ENCODE data around the gene CLCA4. TPM values are rescaled to one million over a fixed set of nuclear protein-coding genes. Genes with fewer than 3 reads are reported as not detected.

Gene CLCA4
- total RNA-seq, 2 donors from 2014 or later: not detected

DNA sequence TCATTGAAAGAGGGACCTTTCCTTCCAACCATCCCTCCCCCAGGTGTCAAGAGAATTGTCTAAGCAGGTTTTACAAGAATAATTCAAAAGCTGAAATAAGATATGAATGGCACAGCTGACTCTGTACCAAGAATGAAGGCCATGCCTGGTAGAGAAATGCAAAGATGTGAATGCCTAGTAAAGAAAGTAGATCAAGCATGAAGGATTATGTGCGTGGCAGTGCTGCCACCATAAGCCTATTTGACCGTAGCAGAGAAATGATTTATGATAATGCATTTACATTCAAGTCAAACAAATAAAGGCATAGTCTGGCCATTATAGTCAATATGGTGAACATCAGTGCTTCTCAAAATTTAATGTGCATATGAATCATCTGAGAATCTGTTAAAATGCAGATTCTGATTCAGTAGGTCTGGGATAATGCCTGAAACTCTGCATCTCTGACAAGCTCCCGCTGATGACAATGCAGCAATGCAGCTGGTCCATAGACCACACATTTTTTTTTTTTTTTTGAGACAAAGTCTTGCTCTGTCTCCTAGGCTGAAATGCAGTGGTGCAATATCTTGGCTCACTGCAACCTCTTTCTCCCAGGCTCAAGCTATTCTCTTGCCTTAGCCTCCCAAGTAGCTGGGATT lies 16.6 kb upstream of the CLCA4 start:
- TF ChIP-seq, protein P1, sequence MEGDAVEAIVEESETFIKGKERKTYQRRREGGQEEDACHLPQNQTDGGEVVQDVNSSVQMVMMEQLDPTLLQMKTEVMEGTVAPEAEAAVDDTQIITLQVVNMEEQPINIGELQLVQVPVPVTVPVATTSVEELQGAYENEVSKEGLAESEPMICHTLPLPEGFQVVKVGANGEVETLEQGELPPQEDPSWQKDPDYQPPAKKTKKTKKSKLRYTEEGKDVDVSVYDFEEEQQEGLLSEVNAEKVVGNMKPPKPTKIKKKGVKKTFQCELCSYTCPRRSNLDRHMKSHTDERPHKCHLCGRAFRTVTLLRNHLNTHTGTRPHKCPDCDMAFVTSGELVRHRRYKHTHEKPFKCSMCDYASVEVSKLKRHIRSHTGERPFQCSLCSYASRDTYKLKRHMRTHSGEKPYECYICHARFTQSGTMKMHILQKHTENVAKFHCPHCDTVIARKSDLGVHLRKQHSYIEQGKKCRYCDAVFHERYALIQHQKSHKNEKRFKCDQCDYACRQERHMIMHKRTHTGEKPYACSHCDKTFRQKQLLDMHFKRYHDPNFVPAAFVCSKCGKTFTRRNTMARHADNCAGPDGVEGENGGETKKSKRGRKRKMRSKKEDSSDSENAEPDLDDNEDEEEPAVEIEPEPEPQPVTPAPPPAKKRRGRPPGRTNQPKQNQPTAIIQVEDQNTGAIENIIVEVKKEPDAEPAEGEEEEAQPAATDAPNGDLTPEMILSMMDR (IDR thresholded peaks at IDR 0.05): no peak
- Histone ChIP-seq H3K27me3 (replicated peaks; ENCODE audit: insufficient read depth) (no peaks in the 10 kb centered on the region), H3K9me3 (no peaks in the 10 kb centered on the region), H3K36me3 (no peaks in the 10 kb centered on the region), H3K4me1 (ENCODE audit: control insufficient read depth in 1 of 2, low read depth in 2 of 2) (no peaks in the 10 kb centered on the region), H3K4me3 (no peak overlapping the region), H3K27ac (no peak overlapping the region)
- DNase-seq (ENCODE audit: low spot score): no peak
- ATAC-seq (ENCODE audit: insufficient number of reproducible peaks, low FRiP score, low read depth): no peak

DNA sequence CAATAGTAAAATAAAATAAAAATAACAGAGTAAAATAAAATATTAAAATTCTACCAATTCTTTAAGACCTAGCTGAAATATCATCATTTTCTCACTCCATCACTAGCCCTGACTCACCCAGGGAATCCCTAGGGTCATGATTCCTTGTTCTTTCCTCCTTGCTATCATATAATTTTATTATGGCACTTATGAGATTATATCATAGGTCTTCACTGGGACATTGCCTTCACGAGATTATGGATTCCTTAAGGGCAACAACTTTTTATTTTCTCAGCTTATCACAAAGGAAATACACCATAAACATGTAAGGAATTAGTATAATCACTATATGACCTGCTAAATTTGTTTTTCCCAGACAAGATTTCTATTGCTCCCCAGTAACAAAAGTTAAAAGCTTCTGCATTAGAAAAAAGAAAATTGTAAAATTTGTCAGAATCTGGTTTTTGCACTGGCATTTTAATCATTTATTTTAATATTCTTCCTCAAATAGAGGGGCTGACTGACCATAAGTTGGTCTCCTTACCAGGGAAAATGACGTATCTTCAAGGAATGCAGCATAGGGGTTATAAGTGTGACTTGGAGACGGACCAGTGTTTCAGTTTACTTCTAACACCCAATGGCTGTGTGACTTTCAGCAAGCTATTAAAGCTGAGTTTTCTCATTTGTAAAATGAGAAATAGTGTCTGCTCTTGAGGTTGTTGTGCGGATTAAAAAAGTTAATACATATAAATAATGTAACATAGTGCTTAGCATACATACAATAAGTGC lies 8.8 kb upstream of the CLCA4 start:
- Histone ChIP-seq H3K4me1 (ENCODE audit: control insufficient read depth in 1 of 2, low read depth in 2 of 2) (no peaks in the 10 kb centered on the region), H3K9me3 (no peaks in the 10 kb centered on the region), H3K4me3 (no peak overlapping the region), H3K36me3 (no peaks in the 10 kb centered on the region), H3K27ac (no peak overlapping the region), H3K27me3 (replicated peaks; ENCODE audit: insufficient read depth) (no peaks in the 10 kb centered on the region)
- no peak for ATAC-seq (ENCODE audit: insufficient number of reproducible peaks, low FRiP score, low read depth)
- TF ChIP-seq, protein P1 (IDR thresholded peaks at IDR 0.05): no peak
- DNase-seq (ENCODE audit: low spot score): no peak

DNA sequence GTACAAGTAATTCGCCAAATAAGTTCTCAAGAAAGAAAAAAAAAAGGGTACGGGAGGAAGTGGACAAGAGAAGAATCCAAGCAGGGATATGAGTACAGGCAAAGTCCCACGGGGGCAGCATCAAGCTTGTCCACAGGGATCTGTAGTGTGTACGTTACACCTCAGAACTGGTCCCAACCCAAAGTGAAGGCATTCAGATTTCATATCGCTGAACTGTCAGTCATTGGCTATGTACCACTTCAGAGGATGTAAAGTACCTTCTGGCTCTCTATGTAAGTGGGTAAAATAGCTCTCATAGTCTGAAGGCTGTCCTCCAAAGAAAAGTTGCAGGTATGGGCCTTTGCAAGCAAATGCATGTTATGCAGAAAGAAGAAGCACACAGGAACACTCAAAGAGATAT lies 8.1 kb upstream of the CLCA4 start:
- TF ChIP-seq, protein P1 (IDR thresholded peaks at IDR 0.05): no peak
- Histone ChIP-seq H3K27ac (no peak overlapping the region), H3K4me1 (ENCODE audit: control insufficient read depth in 1 of 2, low read depth in 2 of 2) (no peaks in the 10 kb centered on the region), H3K27me3 (replicated peaks; ENCODE audit: insufficient read depth) (no peaks in the 10 kb centered on the region), H3K4me3 (no peak overlapping the region), H3K36me3 (no peaks in the 10 kb centered on the region), H3K9me3 (no peaks in the 10 kb centered on the region)
- no peak for DNase-seq (ENCODE audit: low spot score)
- no peak for ATAC-seq (ENCODE audit: insufficient number of reproducible peaks, low FRiP score, low read depth)

DNA sequence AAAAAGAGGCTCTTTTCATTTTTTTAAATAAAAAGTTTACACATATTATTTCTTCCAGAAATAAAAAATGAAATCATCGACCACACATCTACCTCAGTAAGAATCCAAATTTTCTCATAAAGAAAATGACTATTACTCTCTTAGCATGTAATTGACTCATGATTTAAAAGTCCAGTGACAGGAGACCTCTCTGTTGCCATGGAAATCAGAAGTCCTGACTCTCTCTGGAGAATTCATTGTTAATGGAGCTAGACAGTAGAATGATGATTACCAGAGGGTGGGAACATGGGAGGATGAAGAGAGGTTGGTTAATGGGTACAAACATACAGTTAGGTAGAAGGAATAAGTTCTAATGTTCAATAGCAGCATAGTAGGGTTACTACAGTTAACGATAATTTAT lies 5.0 kb upstream of the CLCA4 start:
- no peaks in the 10 kb centered on the region for H3K36me3 ChIP-seq
- TF ChIP-seq, protein P1 (IDR thresholded peaks at IDR 0.05): no peak
- ATAC-seq (ENCODE audit: insufficient number of reproducible peaks, low FRiP score, low read depth): no peak
- DNase-seq (ENCODE audit: low spot score): no peak
- no peak overlapping the region for H3K27ac ChIP-seq
- no peak overlapping the region for H3K4me3 ChIP-seq
- H3K9me3 ChIP-seq: no peaks in the 10 kb centered on the region
- H3K27me3 ChIP-seq (replicated peaks; ENCODE audit: insufficient read depth): no peaks in the 10 kb centered on the region
- H3K4me1 ChIP-seq (ENCODE audit: control insufficient read depth in 1 of 2, low read depth in 2 of 2): no peaks in the 10 kb centered on the region

DNA sequence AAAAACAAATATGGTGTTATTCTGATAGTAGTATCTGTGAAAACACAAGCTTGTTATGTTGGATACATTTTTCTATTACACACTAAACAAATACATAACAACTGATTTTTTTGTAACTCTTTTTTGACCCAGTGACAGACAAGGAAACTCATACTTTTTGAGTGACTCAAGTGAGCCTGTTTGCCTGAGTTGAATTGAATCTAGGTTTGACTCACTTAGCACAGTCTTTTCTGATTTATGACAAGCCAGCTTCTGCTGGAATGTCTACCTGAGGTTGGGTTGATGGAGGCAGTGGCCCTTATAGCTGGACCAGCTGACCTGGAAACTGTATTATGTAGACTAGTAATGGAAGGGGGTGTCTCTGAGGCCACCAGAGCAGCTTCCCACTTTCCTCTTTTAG lies 4.2 kb upstream of the CLCA4 start:
- no peak overlapping the region for H3K27ac ChIP-seq

More for the DNA sequence above, 4.2 kb upstream of the CLCA4 start:
- Histone ChIP-seq H3K4me3 (no peak overlapping the region), H3K4me1 (ENCODE audit: control insufficient read depth in 1 of 2, low read depth in 2 of 2) (no peaks in the 10 kb centered on the region), H3K27me3 (replicated peaks; ENCODE audit: insufficient read depth) (no peaks in the 10 kb centered on the region), H3K36me3 (no peaks in the 10 kb centered on the region), H3K9me3 (no peaks in the 10 kb centered on the region)
- ATAC-seq (ENCODE audit: insufficient number of reproducible peaks, low FRiP score, low read depth) (no peak), DNase-seq (ENCODE audit: low spot score) (no peak)
- TF ChIP-seq, protein P1 (IDR thresholded peaks at IDR 0.05): no peak
